Caco-2 (cell line): ENCODE data around the gene ADAMTSL1. TPM values are rescaled to one million over a fixed set of nuclear protein-coding genes. Genes with fewer than 3 reads are reported as not detected.

ENCODE experiments used
- BruUV-seq: library from RNA; stranded (reverse); fragments of 400-500 nt; replicated peaks from 2 replicates; lab custom pipeline; 2021; lab: Mats Ljungman, UMichigan
- CTCF ChIA-PET: fragments of 300-600 bp; sonication (Branson Sonifier 250); formaldehyde crosslinking; loops from one replicate; lab custom pipeline; 2022; ENCODE audit warnings: antibody characterized with exemption; lab: Charles Lee
- POLR2A ChIA-PET: fragments of 300-600 bp; sonication (Branson Sonifier 250); formaldehyde crosslinking; loops from one replicate; lab custom pipeline; 2022; ENCODE audit warnings: antibody characterized with exemption; lab: Charles Lee
- DNase-seq, 2 experiments: peaks; one replicate each; pipeline versions ENCODE4 v3.0.0 to v3.0.0-alpha.2; 2020 to 2022
- H3K27me3 ChIP-seq: replicated peaks from 2 replicates; pipeline ENCODE4 v1.6.0; 2011; ENCODE audit warnings: low read length; ENCODE audit not compliant: control insufficient read depth, insufficient read depth
- H3K36me3 ChIP-seq: 2 replicates; pipeline ENCODE4 v1.5.1; 2011; ENCODE audit warnings: low read length; ENCODE audit not compliant: control insufficient read depth, insufficient read depth
- H3K4me1 ChIP-seq: fragments of 250-450 bp; sonication (Bioruptor Pico); 2 replicates; pipeline ENCODE4 v1.5.1; 2020; ENCODE audit warnings: mild to moderate bottlenecking
- H3K4me3 ChIP-seq: 2 replicates; pipeline ENCODE4 v1.5.1; 2011; ENCODE audit warnings: low read depth, mild to moderate bottlenecking, control low read depth, low read length
- H3K9me3 ChIP-seq: fragments of 250-450 bp; sonication (Bioruptor Pico); 2 replicates; pipeline ENCODE4 v1.5.1; 2020; ENCODE audit warnings: mild to moderate bottlenecking, moderate library complexity
- H3K27ac Mint-ChIP-seq: one replicate; pipeline ENCODE4 v1.8.0; 2022; ENCODE audit warnings: mixed read lengths; ENCODE audit not compliant: unreplicated experiment
- H3K27me3 Mint-ChIP-seq: one replicate; pipeline ENCODE4 v1.8.0; 2022; ENCODE audit warnings: mixed read lengths; ENCODE audit not compliant: insufficient read depth, unreplicated experiment
- H3K36me3 Mint-ChIP-seq: one replicate; pipeline ENCODE4 v1.8.0; 2022; ENCODE audit warnings: mild to moderate bottlenecking, mixed read lengths; ENCODE audit not compliant: insufficient read depth, unreplicated experiment
- H3K4me1 Mint-ChIP-seq: one replicate; pipeline ENCODE4 v1.8.0; 2022; ENCODE audit warnings: low read depth, mixed read lengths; ENCODE audit not compliant: unreplicated experiment
- H3K4me3 Mint-ChIP-seq: one replicate; pipeline ENCODE4 v1.8.0; 2022; ENCODE audit warnings: mild to moderate bottlenecking, moderate library complexity, mixed read lengths; ENCODE audit not compliant: unreplicated experiment
- H3K9me3 Mint-ChIP-seq: one replicate; pipeline ENCODE4 v1.8.0; 2022; ENCODE audit warnings: mixed read lengths; ENCODE audit not compliant: unreplicated experiment
- intact Hi-C: fragments of 100-400 bp; cut with micrococcal nuclease; formaldehyde crosslinking; loops from one replicate; pipeline ENCODE4 v1.10.0; 2022; ENCODE audit not compliant: unreplicated experiment
- total RNA-seq: library from RNA; stranded (reverse); gene quantifications from 2 replicates; pipeline ENCODE4 v1.2.3, GENCODE V29; 2022
- TF ChIP-seq, protein P1 (sequence below), 2 experiments: fragments of 200-600 bp in 1 of 2; IDR thresholded peaks; 1 replicate in 1 of 2; 2 replicates in 1 of 2; pipeline versions ENCODE4 v1.5.1 to v1.8.0; 2011 to 2022; ENCODE audit warnings: antibody characterized with exemption in 1 of 2, control low read depth in 1 of 2, inconsistent platforms in 1 of 2, low read depth in 1 of 2, low read length in 1 of 2, mild to moderate bottlenecking in 1 of 2, moderate library complexity in 1 of 2; ENCODE audit not compliant: insufficient read depth in 1 of 2, severe bottlenecking in 1 of 2, unreplicated experiment in 1 of 2

Gene ADAMTSL1
- total RNA-seq, 1 experiment from 2014 or later = not detected

DNA sequence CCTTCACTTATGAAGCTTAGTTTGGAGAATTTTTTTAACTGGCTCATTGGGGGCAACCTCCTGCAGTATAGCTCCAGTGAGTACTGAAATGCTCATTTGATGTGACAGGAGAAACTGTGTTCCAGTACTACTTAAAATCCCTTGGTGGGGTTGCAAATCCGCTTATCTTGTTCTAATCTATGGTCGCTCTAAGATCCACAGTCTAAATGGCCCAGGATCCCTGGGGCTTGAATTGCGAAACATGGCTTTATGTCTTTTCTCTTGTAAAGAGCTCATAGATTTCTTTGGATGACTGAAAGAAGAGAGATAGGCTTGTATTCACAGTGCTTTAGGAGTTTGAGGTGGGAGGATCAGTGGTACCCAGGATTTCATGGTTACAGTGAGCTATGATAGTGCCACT is 52.7 kb downstream of the ADAMTSL1 start:
- H3K27ac Mint-ChIP-seq = no peak overlapping the region
- no peaks in the 10 kb centered on the region for H3K9me3 ChIP-seq
- intact Hi-C loops = no loop called here
- no TSS peak for BruUV-seq
- H3K4me1 Mint-ChIP-seq = no peaks in the 10 kb centered on the region
- DNase-seq = no peak
- H3K9me3 Mint-ChIP-seq = no peaks in the 10 kb centered on the region
- POLR2A ChIA-PET = no interaction called here
- CTCF ChIA-PET = no interaction called here
- H3K4me1 ChIP-seq = no peaks in the 10 kb centered on the region
- H3K36me3 Mint-ChIP-seq = no peaks in the 10 kb centered on the region
- no peaks in the 10 kb centered on the region for H3K27me3 ChIP-seq
- no peaks in the 10 kb centered on the region for H3K27me3 Mint-ChIP-seq
- TF ChIP-seq, protein P1, sequence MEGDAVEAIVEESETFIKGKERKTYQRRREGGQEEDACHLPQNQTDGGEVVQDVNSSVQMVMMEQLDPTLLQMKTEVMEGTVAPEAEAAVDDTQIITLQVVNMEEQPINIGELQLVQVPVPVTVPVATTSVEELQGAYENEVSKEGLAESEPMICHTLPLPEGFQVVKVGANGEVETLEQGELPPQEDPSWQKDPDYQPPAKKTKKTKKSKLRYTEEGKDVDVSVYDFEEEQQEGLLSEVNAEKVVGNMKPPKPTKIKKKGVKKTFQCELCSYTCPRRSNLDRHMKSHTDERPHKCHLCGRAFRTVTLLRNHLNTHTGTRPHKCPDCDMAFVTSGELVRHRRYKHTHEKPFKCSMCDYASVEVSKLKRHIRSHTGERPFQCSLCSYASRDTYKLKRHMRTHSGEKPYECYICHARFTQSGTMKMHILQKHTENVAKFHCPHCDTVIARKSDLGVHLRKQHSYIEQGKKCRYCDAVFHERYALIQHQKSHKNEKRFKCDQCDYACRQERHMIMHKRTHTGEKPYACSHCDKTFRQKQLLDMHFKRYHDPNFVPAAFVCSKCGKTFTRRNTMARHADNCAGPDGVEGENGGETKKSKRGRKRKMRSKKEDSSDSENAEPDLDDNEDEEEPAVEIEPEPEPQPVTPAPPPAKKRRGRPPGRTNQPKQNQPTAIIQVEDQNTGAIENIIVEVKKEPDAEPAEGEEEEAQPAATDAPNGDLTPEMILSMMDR (IDR thresholded peaks at IDR 0.05; ENCODE audit: insufficient read depth in 1 of 2, low read depth in 1 of 2, low read length in 1 of 2, severe bottlenecking in 1 of 2, unreplicated experiment in 1 of 2) = no peak
- no peak overlapping the region for H3K4me3 ChIP-seq
- no peak overlapping the region for H3K4me3 Mint-ChIP-seq
- no peaks in the 10 kb centered on the region for H3K36me3 ChIP-seq

DNA sequence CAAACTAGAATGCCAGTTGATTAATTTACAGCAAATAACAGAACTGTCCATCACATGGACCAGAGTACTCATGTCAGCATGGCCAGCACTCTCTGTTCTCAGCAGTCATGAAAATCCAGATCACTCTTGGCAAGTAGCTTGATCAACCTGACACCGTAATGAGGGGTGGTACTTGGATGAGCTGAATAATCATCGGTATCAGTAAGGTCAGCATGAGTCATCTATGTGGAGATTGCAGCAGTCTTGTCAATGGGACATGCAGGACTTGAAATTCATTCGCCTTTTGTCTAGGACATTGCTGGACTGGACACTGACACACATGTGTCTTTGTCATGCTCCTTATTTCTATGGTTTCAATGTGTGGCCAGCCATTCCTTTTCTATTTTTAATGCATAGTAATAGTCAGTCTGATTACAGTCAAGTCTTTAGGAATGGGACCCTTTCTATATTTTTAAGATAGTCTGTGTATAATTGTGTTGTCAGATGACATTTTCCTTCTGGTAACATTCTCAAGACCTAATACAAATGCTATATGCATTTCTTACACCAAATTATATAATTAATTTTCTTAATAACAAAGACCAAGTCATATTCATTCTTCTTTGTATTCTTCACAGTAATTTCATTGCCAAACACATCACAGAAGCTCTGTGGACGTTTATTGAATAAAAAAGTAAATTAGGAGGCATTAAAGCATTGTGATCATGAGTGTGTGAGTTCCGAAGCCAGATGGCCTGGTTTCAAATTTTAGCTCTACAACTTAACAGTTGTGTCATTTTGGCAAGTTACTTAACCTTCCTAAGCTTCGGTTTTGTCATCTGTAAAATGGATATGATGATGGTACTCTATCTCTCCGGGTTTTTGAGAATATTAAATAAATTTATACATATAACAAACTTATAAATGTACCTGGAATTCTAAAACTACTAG is 57.4 kb downstream of the ADAMTSL1 start:
- CTCF ChIA-PET = no interaction called here
- no TSS peak for BruUV-seq
- no peaks in the 10 kb centered on the region for H3K4me1 ChIP-seq
- no peaks in the 10 kb centered on the region for H3K9me3 ChIP-seq
- Mint-ChIP-seq H3K4me1 (no peaks in the 10 kb centered on the region), H3K9me3 (peaks cover 23% of the 10 kb centered on the region), H3K27me3 (no peaks in the 10 kb centered on the region), H3K36me3 (no peaks in the 10 kb centered on the region), H3K4me3 (no peak overlapping the region), H3K27ac (no peak overlapping the region)
- H3K27me3 ChIP-seq = no peaks in the 10 kb centered on the region
- TF ChIP-seq, protein P1 (IDR thresholded peaks at IDR 0.05; ENCODE audit: insufficient read depth in 1 of 2, low read depth in 1 of 2, low read length in 1 of 2, severe bottlenecking in 1 of 2, unreplicated experiment in 1 of 2) = no peak
- H3K36me3 ChIP-seq = no peaks in the 10 kb centered on the region
- H3K4me3 ChIP-seq = no peak overlapping the region
- no peak for DNase-seq
- POLR2A ChIA-PET = no interaction called here
- intact Hi-C loops = no loop called here

GRCh38 chr9:18534611-18535010 is 60.7 kb downstream of the ADAMTSL1 start:
- H3K36me3 Mint-ChIP-seq = no peaks in the 10 kb centered on the region
- TF ChIP-seq, protein P1 (IDR thresholded peaks at IDR 0.05; ENCODE audit: insufficient read depth in 1 of 2, low read depth in 1 of 2, low read length in 1 of 2, severe bottlenecking in 1 of 2, unreplicated experiment in 1 of 2) = no peak
- no peak overlapping the region for H3K27ac Mint-ChIP-seq
- H3K9me3 ChIP-seq = no peaks in the 10 kb centered on the region
- POLR2A ChIA-PET = no interaction called here
- intact Hi-C loops = no loop called here
- no peaks in the 10 kb centered on the region for H3K4me1 ChIP-seq
- peaks cover 34% of the 10 kb centered on the region for H3K9me3 Mint-ChIP-seq
- H3K27me3 ChIP-seq = no peaks in the 10 kb centered on the region
- CTCF ChIA-PET = no interaction called here
- H3K4me3 Mint-ChIP-seq = no peak overlapping the region
- no peaks in the 10 kb centered on the region for H3K27me3 Mint-ChIP-seq
- H3K36me3 ChIP-seq = no peaks in the 10 kb centered on the region
- H3K4me3 ChIP-seq = no peak overlapping the region
- no peaks in the 10 kb centered on the region for H3K4me1 Mint-ChIP-seq
- no peak for DNase-seq
- BruUV-seq = no TSS peak
